GM18498 (cell line): Measurements from ENCODE around the gene ROR1.

Experiments used
- ATAC-seq: cut with Tn5 transposase; IDR thresholded peaks from one replicate; pipeline ENCODE4 v1.9.1; 2021; ENCODE audit warnings: mild to moderate bottlenecking, moderate library complexity; ENCODE audit not compliant: unreplicated experiment

The ROR1 gene

DNA sequence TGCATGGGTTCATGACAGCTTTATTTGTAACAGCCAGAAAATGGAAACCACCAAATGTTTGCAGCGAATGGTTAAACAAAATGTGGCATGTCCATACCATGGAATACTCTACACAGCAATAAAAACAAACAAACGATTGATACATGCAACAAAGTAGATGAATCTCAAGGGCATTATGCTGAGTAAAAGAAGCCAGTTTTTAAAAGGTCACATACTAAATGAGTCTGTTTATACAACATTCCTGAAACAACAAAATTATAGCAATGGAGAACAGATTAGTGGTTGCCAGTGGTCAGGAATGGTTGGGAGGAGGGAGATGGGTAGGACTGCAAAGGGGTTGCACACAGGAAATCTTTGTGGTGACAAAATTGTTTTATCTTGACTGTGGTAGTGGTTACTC is 227.2 kb downstream of the ROR1 start:
- ATAC-seq = no peak

GRCh38 chr1:64004451-64005025 is 230.7 kb downstream of the ROR1 start:
- no peak for ATAC-seq

DNA sequence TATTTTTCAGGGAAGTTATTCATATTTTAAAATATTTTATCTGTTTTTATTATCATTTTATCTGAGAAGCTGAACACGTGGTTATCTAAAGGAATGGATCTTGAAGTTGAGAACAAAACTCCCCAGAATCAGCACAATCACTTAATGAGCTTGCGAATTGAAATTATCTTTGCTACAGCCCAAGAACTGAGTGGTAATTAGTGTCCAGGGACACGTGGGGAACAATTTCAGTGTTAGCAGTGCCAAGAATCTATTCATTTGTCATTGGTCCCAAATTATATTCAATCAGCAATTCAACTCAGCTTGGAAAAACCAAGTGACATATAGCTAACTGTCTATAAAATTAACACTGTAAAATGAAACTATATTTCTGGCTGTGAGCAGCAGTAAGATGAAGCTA is 232.0 kb downstream of the ROR1 start:
- ATAC-seq = no peak

GRCh38 chr1:64006276-64007051 is 232.6 kb downstream of the ROR1 start:
- ATAC-seq = no peak

DNA sequence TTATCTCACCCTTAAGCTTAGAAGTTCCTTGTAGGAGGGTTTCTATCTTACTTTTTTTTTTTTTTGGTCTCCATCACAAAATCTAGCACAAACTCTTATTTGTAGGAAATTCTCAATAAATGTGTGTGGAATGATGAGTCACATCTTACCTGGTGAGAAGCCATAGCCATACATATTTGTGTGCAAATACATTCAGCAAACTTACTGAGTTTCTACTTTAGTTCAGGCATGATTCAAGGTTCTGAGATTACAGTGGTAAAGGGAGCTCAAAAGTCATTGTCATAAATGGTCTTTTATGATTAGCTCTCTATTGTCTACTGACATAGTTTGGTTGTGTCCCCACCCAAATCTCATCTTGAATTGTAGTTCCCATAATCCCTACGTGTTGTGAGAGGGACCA is 236.5 kb downstream of the ROR1 start:
- ATAC-seq = no peak

DNA sequence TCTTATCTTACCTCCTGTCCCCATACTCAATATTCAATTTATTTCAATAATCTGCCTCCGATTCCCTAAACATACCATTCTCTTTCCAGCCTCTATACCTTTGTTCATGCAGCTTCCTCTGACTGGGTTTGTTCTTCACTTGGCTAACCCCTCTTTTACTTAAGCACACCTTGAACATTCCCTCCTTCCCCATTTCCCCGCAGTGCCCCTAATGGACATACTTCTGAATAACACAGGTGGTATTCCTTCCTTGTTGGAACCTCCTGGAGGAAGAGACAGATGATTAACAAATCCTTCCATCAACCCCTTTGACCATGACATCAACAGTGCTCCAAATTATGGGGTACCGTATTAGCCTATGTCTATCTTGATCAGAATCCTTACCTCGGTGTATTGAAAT is 239.6 kb downstream of the ROR1 start:
- no peak for ATAC-seq

DNA sequence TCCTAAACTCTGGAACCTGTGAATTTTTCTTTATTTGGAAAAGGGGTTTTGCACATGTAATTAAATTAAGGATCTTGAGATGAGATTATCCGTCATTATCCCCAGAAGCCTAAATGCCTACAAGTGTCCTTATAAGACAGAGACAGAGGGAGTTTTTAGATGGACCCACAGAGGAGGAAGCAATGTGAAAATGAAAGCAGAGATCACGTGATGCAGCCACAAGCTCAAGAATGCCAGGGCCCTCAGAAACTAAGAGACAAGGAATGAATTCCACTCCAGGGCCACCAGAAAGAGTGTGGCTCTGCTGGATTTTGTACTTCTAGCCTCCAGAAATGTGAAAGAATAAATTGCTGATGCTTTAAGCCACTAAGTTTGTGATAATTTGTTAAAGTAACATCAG is 246.0 kb downstream of the ROR1 start:
- peak; percentile 75 for ATAC-seq

- ATAC-seq = no peak
Measured at GRCh38 chr1:64021066-64021465, 247.2 kb downstream of the ROR1 start.

GRCh38 chr1:64025051-64025450 is 251.2 kb downstream of the ROR1 start:
- ATAC-seq = no peak

GRCh38 chr1:64029037-64029436 is 255.2 kb downstream of the ROR1 start:
- ATAC-seq = no peak

GRCh38 chr1:64030411-64030810 is 256.6 kb downstream of the ROR1 start:
- no peak for ATAC-seq

- no peak for ATAC-seq
Measured at GRCh38 chr1:64031236-64031635, 257.4 kb downstream of the ROR1 start.

DNA sequence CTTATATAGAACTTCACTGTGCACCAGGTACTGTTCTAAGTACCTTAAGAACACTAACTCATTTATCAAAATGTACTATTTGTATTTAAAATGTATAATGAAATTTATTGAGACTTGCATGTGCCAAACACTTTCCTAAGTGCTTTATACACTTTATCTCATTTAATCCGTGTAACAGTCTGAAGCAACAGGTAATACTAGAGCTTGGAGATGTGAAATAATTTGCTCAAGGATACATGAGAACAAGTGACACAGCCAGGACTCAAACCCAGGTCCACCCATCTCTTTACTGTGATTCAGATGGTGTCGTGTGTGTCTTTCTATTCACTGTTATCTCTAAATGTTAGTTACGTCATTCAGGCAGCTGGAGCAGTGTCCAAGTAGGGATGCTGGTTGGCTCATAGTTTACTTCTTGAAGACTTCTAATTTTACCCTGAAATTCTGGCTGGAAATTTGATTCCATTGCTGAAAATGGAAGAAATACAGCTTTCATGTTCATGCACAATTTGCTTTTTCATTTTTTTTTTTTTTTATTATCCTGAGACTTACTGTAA is 259.9 kb downstream of the ROR1 start:
- no peak for ATAC-seq

DNA sequence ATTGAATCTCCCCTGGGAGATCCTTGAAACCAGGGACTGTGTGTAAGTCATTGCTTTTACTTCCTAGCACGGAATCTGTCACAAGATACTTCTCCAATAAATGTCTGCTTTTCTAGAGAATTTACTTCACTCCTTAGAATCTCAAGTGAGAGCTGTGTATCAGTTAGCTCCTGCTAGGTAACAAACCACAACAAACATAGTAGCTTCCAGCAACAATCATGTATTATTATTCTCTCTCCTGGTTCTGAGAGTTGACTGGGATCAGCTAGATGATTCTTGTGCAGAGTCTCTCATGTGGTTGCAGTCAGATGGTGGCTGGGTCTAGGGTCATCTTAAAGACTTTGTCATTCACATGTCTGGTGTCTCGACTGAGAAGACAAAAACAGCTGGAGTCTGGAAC is 262.7 kb downstream of the ROR1 start:
- ATAC-seq = no peak

DNA sequence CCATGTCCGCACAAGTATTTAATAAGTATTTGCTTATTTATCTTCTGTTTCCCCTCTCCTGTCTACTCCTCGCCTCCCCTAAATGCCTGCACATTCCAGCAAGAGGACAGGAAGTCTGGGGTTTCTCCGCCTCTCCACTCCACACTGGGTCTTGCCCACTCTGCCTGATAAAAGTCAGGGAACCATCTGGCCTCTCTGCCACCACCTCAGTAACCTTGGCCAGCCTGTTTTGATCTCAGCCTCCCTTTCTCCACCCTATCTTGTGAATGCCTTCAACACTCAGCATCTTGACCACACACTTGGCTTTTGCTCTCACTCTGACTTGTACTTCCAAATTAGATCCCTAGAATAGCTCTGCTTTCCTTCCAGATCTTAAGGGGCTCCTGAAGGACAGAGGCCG is 264.3 kb downstream of the ROR1 start:
- ATAC-seq = no peak

GRCh38 chr1:64038965-64039364 is 265.1 kb downstream of the ROR1 start:
- ATAC-seq = no peak

- no peak for ATAC-seq
Measured at GRCh38 chr1:64039390-64039926, 265.6 kb downstream of the ROR1 start.

DNA sequence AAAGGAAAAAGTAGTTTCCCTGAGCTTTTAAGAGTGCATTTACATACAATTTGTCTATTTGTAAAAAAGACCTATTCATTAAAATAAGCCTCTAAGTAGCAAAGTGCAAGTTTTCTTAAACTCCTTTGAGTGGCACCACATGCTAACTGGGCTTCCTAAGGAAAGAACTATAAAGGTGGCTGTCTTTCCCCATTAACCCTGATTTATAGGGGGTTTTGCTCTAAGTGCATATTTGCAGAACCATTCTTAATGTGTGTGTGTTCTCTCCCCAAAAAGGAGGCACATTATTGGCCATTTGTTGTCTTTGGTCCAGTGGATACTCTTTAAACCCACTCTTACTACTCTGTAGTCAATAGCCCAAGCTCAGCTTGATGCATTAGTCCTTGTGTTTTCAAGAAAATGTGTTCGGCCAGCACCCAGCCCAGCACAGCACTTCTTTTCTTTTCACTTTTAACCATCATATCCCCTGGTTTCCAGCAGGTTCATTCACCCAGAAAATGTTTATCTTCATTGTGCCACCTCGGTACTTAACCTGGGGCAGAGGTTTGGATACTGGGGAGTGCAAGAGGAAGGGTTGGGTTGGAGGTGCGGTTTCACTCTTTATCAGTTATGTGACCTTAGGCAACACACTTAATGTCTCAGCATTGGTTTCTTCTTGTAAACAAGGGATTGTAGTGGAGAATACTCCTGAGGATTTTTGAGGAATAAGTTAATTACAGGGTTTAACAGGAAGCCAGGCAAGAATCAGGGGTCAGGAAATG is 267.7 kb downstream of the ROR1 start:
- no peak for ATAC-seq

GRCh38 chr1:64042331-64043100 is 268.7 kb downstream of the ROR1 start:
- no peak for ATAC-seq

DNA sequence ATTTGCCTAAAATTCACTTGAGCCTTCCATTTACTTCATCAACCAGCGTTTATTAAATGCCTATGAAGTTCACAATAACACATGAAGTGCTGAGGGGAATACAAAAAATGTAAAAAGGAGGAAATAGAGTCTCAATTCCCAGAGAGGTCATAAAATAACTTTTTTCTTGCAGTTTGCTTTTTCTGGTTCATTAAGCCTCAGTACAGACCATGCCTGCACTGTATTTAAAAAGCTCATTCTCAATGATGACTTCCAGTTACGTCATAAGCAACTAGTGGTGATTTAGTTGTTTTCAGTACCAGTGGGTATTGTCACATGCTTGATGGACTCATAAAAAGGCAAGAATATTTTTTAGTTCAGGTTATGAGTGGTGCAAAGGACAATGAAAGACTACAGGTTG is 269.5 kb downstream of the ROR1 start:
- no peak for ATAC-seq

DNA sequence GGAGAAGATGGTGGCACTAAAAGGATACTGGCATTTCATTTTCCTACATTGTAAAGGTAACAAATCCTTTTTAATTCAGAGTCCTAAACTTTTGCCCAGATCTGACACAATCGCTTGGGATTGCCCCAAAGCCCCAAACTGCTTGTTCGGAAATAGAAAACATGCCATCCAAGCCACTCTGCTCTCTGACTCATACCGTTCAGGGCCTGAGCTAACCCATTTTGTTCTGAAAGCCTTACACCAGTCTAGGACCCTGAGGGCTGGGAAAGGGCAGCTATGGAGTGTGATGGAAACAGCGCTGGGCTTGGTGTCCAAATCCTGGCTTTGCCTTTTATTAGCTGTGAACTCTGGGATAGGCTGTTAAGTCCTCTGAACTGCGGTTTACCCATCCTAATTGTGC is 270.2 kb downstream of the ROR1 start:
- ATAC-seq = no peak
